BLaER1 (cell line): ENCODE data around the gene KIF3A.
A peak's percentile ranks its signal among the peaks of the same experiment; 100 is the strongest.

Experiments used
- H3K27ac ChIP-seq: shearing (Covaris generic); formaldehyde crosslinking; 2 replicates; pipeline ENCODE4 v1.8.1; 2022
- H3K27me3 ChIP-seq: shearing (Covaris generic); formaldehyde crosslinking; 2 replicates; pipeline ENCODE4 v1.8.1; 2022
- H3K36me3 ChIP-seq: shearing (Covaris generic); formaldehyde crosslinking; 2 replicates; pipeline ENCODE4 v1.8.1; 2022
- H3K4me1 ChIP-seq: shearing (Covaris generic); formaldehyde crosslinking; 2 replicates; pipeline ENCODE4 v1.8.1; 2022
- H3K4me2 ChIP-seq: shearing (Covaris generic); formaldehyde crosslinking; 2 replicates; pipeline ENCODE4 v1.8.1; 2022
- H3K4me3 ChIP-seq: shearing (Covaris generic); formaldehyde crosslinking; 2 replicates; pipeline ENCODE4 v1.8.1; 2022
- H3K9ac ChIP-seq: shearing (Covaris generic); formaldehyde crosslinking; 2 replicates; pipeline ENCODE4 v1.8.1; 2022
- H3K9me3 ChIP-seq: shearing (Covaris generic); formaldehyde crosslinking; 2 replicates; pipeline ENCODE4 v1.8.1; 2022
- H4K20me1 ChIP-seq: shearing (Covaris generic); formaldehyde crosslinking; 2 replicates; pipeline ENCODE4 v1.8.1; 2022
- Cebpa-rat ChIP-seq: shearing (Covaris generic); IDR thresholded peaks from 2 replicates; pipeline ENCODE4 v1.8.1; 2022

Gene KIF3A

DNA sequence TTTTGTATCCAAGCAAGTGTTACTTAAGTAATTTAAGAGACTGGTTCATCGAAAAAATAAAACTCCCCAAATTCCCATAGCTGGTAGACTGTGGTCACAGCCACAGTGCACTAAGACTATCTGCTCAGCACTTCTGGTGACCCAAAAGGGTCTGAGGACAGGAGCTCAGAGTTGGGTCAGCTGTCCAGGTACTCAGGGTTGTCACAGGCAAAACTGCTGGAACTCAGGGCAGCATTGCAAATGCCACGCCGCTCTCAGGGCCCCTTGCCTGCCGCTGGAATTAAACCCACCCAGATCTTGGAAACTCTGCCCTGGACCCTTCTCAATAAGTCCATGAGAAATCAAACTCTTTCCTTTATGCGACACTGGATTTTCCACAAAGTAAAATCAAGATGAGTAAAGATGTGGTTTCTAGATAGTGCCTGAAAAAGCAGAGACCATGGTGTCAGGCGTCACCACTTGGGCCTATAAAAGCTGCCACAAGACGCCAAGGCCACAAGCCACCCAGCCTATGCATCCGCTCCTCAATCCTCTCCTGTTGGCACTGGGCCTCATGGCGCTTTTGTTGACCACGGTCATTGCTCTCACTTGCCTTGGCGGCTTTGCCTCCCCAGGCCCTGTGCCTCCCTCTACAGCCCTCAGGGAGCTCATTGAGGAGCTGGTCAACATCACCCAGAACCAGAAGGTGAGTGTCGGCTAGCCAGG is 79.5 kb downstream of the KIF3A start, which contains the start of gene IL13:
IL13 (plus strand) TSS at position 498 of the 705 bp plus-strand sequence; CDS start at position 512, 14 bp downstream.
- Histone ChIP-seq H4K20me1 (no peaks in the 10 kb centered on the region), H3K4me3 (no peak within 1 kb of the TSS), H3K27me3 (peaks cover 51% of the 10 kb centered on the region), H3K36me3 (no peaks in the 10 kb centered on the region), H3K9ac (no peak within 1 kb of the TSS), H3K9me3 (peaks cover 15% of the 10 kb centered on the region), H3K4me2 (no peak within 1 kb of the TSS), H3K4me1 (peaks cover 39% of the 10 kb centered on the region), H3K27ac (no peak within 1 kb of the TSS)
- no peak for TF ChIP-seq Cebpa-rat

DNA sequence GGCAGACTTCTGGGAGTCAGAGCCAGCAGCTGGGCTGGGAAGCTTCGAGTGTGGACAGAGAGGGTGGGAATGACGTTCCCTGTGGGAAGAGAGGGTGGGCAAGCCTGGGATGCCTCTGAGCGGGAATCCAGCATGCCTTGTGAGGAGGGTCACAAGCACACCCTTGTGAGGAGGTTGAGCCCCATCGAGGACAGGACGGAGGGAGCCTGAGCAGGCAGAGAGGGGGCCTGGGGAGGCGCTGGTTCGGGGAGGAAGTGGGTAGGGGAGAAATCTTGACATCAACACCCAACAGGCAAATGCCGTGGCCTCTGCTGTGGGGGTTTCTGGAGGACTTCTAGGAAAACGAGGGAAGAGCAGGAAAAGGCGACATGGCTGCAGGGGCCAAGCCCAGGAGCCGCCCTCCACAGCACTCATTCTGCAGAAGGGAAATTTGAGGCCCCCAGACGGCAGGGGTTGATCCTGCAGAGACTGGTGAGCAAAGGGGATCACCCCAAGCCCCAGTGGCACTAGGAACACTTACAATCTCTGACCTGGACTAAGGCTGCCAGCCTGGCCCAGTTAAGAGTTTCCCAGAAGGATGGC is 80.5 kb downstream of the KIF3A start:
- no peak for TF ChIP-seq Cebpa-rat
- H3K27ac ChIP-seq: no peak overlapping the region
- H3K4me1 ChIP-seq: peaks cover 29% of the 10 kb centered on the region
- peaks cover 51% of the 10 kb centered on the region for H3K27me3 ChIP-seq
- no peaks in the 10 kb centered on the region for H3K36me3 ChIP-seq
- no peak overlapping the region for H3K4me2 ChIP-seq
- H3K9ac ChIP-seq: no peak overlapping the region
- H4K20me1 ChIP-seq: no peaks in the 10 kb centered on the region
- peaks cover 15% of the 10 kb centered on the region for H3K9me3 ChIP-seq
- H3K4me3 ChIP-seq: 0 out of 2 replicates have a peak overlapping the region, but pooled peaks have one; percentile 52

DNA sequence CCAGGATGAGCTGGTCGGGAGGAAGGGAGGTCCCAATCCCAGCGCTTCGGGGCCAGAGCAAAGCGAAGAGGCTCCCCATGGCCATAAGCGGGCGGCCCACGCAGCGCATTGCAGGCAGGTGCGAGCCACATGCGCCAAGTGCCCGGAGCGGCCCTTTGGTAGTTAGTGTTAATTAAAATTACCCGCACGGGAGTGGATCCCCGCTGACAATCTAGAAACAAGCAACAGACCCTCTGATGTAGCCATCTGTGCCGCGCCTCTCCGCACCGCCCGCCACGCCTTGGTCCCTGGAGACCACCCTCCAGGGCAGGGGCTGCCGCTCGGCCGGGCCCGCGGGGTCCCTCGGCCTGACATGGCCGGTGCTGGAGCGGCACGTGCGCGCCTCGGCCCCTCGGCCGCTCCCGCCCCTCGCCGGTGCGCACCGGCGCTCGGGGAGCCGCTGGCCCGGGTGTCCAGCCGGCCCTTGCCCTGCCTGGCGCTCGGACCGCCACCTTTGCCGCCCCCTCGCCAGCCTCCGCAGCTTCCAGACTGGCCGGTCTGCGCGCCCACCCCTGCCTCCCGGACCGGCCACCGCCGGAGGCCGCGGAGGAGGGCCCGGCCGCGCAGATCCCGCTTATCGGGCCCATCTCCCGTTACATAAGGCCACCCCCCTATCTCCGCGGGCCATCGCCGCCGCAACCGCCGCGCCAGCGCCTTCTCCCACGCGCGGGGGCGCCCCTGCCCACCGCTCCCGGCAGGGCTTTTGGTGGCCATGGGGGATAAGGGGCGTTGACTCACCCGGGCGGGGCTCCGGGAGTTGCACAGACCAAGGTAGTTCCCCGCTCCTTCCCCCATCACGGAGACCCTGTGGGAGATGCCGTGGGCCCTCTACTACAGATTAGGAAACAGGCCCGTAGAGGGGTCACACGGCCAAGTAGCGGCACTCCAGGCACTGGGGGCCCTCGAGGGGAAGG is 81.2 kb downstream of the KIF3A start:
- Histone ChIP-seq H3K9ac (no peak overlapping the region), H3K36me3 (no peaks in the 10 kb centered on the region), H3K4me2 (peak overlapping the region; percentile 64), H3K27ac (no peak overlapping the region), H3K27me3 (peaks cover 51% of the 10 kb centered on the region), H3K4me3 (peak overlapping the region; percentile 52), H3K9me3 (peaks cover 15% of the 10 kb centered on the region), H3K4me1 (peaks cover 21% of the 10 kb centered on the region), H4K20me1 (no peaks in the 10 kb centered on the region)
- no peak for TF ChIP-seq Cebpa-rat

DNA sequence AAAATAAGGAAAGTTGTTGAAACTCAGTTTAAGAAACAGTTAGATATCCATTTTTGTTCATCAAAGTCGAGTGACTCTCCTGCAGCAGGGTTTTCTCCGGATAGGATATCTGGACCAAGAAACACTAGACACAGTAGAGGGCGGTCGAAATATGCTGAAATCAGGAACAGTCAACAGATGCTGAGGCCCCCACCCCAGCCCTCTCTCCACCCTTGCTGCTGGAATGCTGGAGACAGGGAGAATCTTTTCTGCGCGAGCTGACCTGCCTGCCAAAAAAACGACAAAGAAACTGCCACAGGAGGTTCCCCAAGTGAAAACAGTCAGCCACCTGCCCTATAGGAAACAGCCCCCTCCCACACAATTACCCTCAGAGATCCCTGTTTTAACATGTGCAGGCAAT is 83.6 kb downstream of the KIF3A start:
- Histone ChIP-seq H3K9ac (no peak overlapping the region), H3K4me3 (no peak overlapping the region), H3K9me3 (peaks cover 19% of the 10 kb centered on the region), H3K27ac (no peak overlapping the region), H3K36me3 (no peaks in the 10 kb centered on the region), H4K20me1 (no peaks in the 10 kb centered on the region), H3K4me2 (no peak overlapping the region), H3K4me1 (peaks cover 12% of the 10 kb centered on the region; the same call in 1 of the 2 replicates), H3K27me3 (peaks cover 51% of the 10 kb centered on the region)
- TF ChIP-seq Cebpa-rat: no peak

DNA sequence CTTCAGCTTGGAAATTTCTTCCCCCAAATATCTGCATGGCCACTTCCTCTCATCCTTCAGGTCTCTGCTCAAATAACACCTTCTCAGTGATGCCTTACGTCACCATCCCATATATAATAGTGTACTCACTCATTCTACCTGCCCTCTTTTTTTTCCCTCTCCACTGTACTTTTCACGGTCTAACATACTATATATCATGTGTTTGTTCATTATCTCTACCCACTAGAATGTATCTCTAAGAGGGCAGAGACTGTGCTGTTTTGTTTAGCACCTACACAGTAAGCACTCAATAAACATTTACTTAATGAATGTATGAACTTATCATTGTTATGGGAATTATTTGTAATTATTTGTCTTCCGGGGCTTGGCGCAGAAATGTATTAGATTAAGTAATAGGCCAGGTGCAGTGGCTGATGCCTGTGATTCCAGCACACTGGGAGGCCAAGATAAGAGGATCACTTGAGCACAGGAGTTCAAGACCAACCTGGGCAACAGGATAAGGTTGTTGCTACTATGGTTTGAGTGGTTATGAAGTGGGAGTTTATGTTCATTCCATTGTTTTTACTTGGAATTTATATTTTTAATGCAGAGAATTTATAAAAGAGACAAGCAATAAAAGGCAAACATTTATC is 85.4 kb downstream of the KIF3A start:
- no peaks in the 10 kb centered on the region for H4K20me1 ChIP-seq
- no peak overlapping the region for H3K4me3 ChIP-seq
- H3K4me2 ChIP-seq: no peak overlapping the region
- H3K36me3 ChIP-seq: no peaks in the 10 kb centered on the region
- no peak overlapping the region for H3K9ac ChIP-seq
- peaks cover 33% of the 10 kb centered on the region for H3K9me3 ChIP-seq
- H3K27me3 ChIP-seq: peaks cover 36% of the 10 kb centered on the region
- no peak overlapping the region for H3K27ac ChIP-seq
- no peak for TF ChIP-seq Cebpa-rat
- peaks cover 12% of the 10 kb centered on the region; the same call in 1 of the 2 replicates for H3K4me1 ChIP-seq

DNA sequence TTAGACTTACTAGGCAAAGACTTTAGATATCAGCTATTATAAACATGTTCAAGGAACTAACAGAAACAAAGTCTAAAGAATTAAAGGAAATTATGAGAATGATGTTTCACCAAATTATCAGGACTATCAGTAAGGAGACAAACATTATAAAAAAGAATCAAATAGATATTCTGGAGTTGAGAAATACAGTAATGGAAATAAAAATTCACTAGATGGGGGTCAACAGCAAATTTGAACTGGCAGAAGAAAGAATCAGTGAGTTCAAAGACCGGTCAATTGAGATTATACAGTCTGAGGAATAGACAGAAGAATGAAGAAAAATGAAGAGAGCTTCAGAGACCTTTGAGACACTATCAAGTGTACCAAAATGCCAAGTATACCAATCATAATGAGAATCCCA is 89.0 kb downstream of the KIF3A start:
- Histone ChIP-seq H4K20me1 (no peaks in the 10 kb centered on the region), H3K4me2 (no peak overlapping the region), H3K36me3 (peaks cover 14% of the 10 kb centered on the region; the same call in 1 of the 2 replicates), H3K9ac (no peak overlapping the region), H3K27me3 (peaks cover under 1% of the 10 kb centered on the region; the same call in 1 of the 2 replicates), H3K4me1 (no peaks in the 10 kb centered on the region), H3K27ac (no peak overlapping the region), H3K9me3 (peaks cover 20% of the 10 kb centered on the region), H3K4me3 (no peak overlapping the region)
- TF ChIP-seq Cebpa-rat: no peak

DNA sequence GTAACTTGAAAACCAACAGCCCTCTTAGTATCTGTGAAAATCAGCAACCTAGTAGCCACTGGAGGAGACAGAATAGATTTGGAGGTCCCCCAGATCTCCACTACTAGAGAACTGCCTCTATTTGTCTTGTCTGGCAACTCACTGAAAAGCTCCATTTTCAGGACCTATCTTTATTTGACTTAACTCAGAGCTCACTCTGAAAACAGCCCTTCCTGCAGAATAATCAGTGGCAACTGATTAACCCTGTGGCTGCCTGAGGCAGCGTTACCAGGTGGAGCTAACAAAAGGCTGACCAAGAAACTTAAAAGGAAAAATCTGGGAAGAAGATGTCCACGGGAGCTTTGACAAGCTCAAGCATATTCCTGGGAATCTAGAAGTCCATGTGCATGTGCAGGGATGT is 89.9 kb downstream of the KIF3A start:
- Histone ChIP-seq H3K27me3 (no peaks in the 10 kb centered on the region), H4K20me1 (no peaks in the 10 kb centered on the region)
- no peak for TF ChIP-seq Cebpa-rat

DNA sequence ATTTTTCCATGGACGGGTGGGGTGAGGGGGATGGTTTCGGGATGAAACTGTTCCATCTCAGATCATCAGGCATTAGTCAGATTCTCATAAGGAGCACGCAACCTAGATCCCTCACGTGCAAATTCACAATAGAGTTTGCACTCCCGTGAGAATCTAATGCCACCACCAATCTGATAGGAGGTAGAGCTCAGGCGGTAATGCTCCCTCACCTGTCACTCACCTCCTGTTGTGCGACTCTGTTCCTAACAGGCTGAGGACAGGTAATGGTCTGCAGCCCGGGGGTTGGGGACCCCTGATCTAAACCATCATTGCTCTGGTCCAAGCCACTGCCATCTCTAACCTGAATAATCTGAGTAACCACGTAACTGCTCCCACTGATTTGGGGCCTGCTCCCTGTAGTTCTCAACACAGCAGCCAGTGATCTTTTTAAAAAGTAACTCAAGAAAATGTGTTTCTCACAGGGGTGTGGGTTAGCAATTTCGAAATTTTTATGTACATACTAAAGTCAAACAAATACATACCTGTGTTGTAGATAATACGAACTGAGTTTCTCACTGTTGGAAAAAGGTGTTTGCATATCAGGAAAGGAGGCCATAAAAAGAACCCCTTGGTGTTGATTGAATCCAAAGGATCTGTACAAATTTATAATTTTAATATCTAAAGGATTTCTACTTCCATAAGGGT is 90.6 kb downstream of the KIF3A start:
- peaks cover 20% of the 10 kb centered on the region for H3K9me3 ChIP-seq
- no peaks in the 10 kb centered on the region for H3K4me1 ChIP-seq
- H3K27ac ChIP-seq: no peak overlapping the region
- no peaks in the 10 kb centered on the region for H4K20me1 ChIP-seq
- no peak overlapping the region for H3K9ac ChIP-seq
- peaks cover 30% of the 10 kb centered on the region for H3K36me3 ChIP-seq
- H3K4me3 ChIP-seq: no peak overlapping the region
- no peaks in the 10 kb centered on the region for H3K27me3 ChIP-seq
- no peak for TF ChIP-seq Cebpa-rat
- no peak overlapping the region for H3K4me2 ChIP-seq

More for the DNA sequence above, 89.9 kb downstream of the KIF3A start:
- Histone ChIP-seq H3K4me2 (no peak overlapping the region), H3K4me3 (no peak overlapping the region), H3K9me3 (peaks cover 20% of the 10 kb centered on the region), H3K4me1 (no peaks in the 10 kb centered on the region), H3K36me3 (peaks cover 22% of the 10 kb centered on the region), H3K9ac (no peak overlapping the region), H3K27ac (no peak overlapping the region)

DNA sequence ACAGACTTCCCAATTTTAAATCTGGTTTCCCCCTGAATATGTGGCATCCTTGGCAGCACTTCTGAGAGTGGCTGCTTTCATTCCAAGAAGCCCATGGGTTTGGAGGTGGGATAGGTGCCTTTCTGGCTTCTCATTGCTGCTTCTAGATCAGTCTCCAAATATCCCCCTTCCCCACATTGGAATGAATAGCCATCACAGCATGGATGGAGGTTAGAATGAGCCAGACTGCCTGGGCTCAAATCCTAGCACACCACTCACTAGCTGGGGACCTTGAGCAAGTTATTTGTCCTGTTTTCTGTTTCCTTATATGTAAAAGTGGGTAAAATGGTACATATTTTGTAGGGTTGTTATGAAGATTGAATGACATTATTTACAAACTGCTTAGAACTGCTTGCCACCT is 93.2 kb downstream of the KIF3A start:
- no peak for TF ChIP-seq Cebpa-rat
- peaks cover 47% of the 10 kb centered on the region for H3K36me3 ChIP-seq
- peaks cover 20% of the 10 kb centered on the region for H3K9me3 ChIP-seq

More for the DNA sequence above, 93.2 kb downstream of the KIF3A start:
- no peaks in the 10 kb centered on the region for H4K20me1 ChIP-seq
- H3K9ac ChIP-seq: no peak overlapping the region
- H3K27ac ChIP-seq: no peak overlapping the region
- no peaks in the 10 kb centered on the region for H3K27me3 ChIP-seq
- H3K4me3 ChIP-seq: no peak overlapping the region
- H3K4me2 ChIP-seq: no peak overlapping the region
- H3K4me1 ChIP-seq: peaks cover 22% of the 10 kb centered on the region
